Endothelial cell of umbilical vein (primary cell): ENCODE measurements around the gene LONP1. TPM values are rescaled to one million over a fixed set of nuclear protein-coding genes. Genes with fewer than 3 reads are reported as not detected.

ENCODE experiments used
- BruUV-seq: library from RNA; stranded (reverse); fragments of 400-500 nt; replicated peaks from 2 replicates; lab custom pipeline; 2021; lab: Mats Ljungman, UMichigan
- CTCF ChIA-PET: fragments of 300-600, 350-600 bp; sonication (Branson Sonifier 250); formaldehyde crosslinking; loops from one replicate; lab custom pipeline; 2021; ENCODE audit warnings: antibody characterized with exemption, inconsistent platforms; lab: Charles Lee
- POLR2A ChIA-PET: fragments of 300-600, 350-600 bp; sonication (Branson Sonifier 250); formaldehyde crosslinking; loops from one replicate; lab custom pipeline; 2021; ENCODE audit warnings: antibody characterized with exemption, inconsistent platforms; lab: Charles Lee
- DNase-seq: peaks from one replicate; pipeline ENCODE4 v3.0.0-alpha.2; 2011; ENCODE audit warnings: low read depth, low spot score
- FAIRE-seq: peaks from 2 replicates; lab custom pipeline; 2011; peaks lifted over from hg19 to GRCh38; lab: Jason Lieb, UNC
- H2AFZ ChIP-seq: 2 replicates; pipeline ENCODE4 v1.6.0; 2012; ENCODE audit warnings: low read depth, low read length, control low read depth, inconsistent platforms
- H3K27ac ChIP-seq: 2 replicates; pipeline ENCODE4 v1.5.1; 2011; ENCODE audit warnings: low read depth, mild to moderate bottlenecking, control low read depth, low read length, moderate library complexity; ENCODE audit not compliant: insufficient read depth
- H3K27me3 ChIP-seq, 2 experiments: 2 replicates each; pipeline versions ENCODE4 v1.6.0 to v1.6.1; 2011; ENCODE audit warnings: low read length in 2 of 2, mixed read lengths in 1 of 2; ENCODE audit not compliant: control insufficient read depth in 2 of 2, insufficient read depth in 2 of 2
- H3K36me3 ChIP-seq, 2 experiments: 2 replicates in 1 of 2; 3 replicates in 1 of 2; pipeline ENCODE4 v1.5.1; 2011; ENCODE audit warnings: low read length in 2 of 2, mild to moderate bottlenecking in 1 of 2, moderate library complexity in 1 of 2; ENCODE audit not compliant: control insufficient read depth in 2 of 2, insufficient read depth in 2 of 2; ENCODE audit errors: extremely low read depth in 1 of 2
- H3K4me1 ChIP-seq: 3 replicates; pipeline ENCODE4 v1.5.1; 2011; ENCODE audit warnings: mild to moderate bottlenecking, low read length; ENCODE audit not compliant: control insufficient read depth, insufficient read depth; ENCODE audit errors: extremely low read depth
- H3K4me2 ChIP-seq: 2 replicates; pipeline ENCODE4 v1.6.1; 2011; ENCODE audit warnings: low read length, control low read depth, mixed read lengths; ENCODE audit not compliant: insufficient read depth
- H3K4me3 ChIP-seq, 3 experiments: fragments of 200-600 bp in 1 of 3; sonication (generic), shearing (Covaris generic) in 1 of 3; replicated peaks in 1 of 3; 2 replicates each; pipeline ENCODE4 v1.5.1; 2011 to 2016; ENCODE audit warnings: control low read depth in 3 of 3, low read length in 3 of 3, mild to moderate bottlenecking in 2 of 3, inconsistent platforms in 1 of 3, low read depth in 1 of 3, moderate library complexity in 1 of 3; ENCODE audit not compliant: insufficient read depth in 1 of 3
- H3K79me2 ChIP-seq: 2 replicates; pipeline ENCODE4 v1.6.0; 2012; ENCODE audit warnings: low read length, inconsistent platforms; ENCODE audit not compliant: control insufficient read depth, insufficient read depth
- H3K9ac ChIP-seq: replicated peaks from 2 replicates; pipeline ENCODE3; 2011; ENCODE audit warnings: low read length, control low read depth; ENCODE audit not compliant: insufficient read depth; ENCODE audit errors: extremely low read depth
- H3K9me1 ChIP-seq: replicated peaks from 3 replicates; pipeline ENCODE4 v1.6.0; 2011; ENCODE audit warnings: mild to moderate bottlenecking, low read length; ENCODE audit not compliant: control insufficient read depth, insufficient read depth; ENCODE audit errors: extremely low read depth
- H3K9me3 ChIP-seq: replicated peaks from 2 replicates; pipeline ENCODE4 v1.5.1; 2012; ENCODE audit warnings: low read length, inconsistent platforms; ENCODE audit not compliant: control insufficient read depth, insufficient read depth
- H4K20me1 ChIP-seq: replicated peaks from 2 replicates; pipeline ENCODE3; 2011; ENCODE audit warnings: mild to moderate bottlenecking, low read length; ENCODE audit not compliant: control insufficient read depth, insufficient read depth; ENCODE audit errors: extremely low read depth
- CTCF ChIP-seq, 2 donors: IDR thresholded peaks; 1 replicate in 1 of 2; 2 replicates in 1 of 2; pipeline ENCODE4 v1.5.1; 2011; ENCODE audit warnings: low read length in 2 of 2, mild to moderate bottlenecking in 2 of 2, moderate library complexity in 2 of 2, control low read depth in 1 of 2, inconsistent platforms in 1 of 2, low read depth in 1 of 2; ENCODE audit not compliant: insufficient read depth in 1 of 2; ENCODE audit errors: extremely low read depth in 1 of 2
- EZH2 ChIP-seq: IDR thresholded peaks from 2 replicates; pipeline ENCODE4 v1.6.1; 2012; ENCODE audit warnings: borderline replicate concordance, low read depth, mild to moderate bottlenecking, moderate library complexity, low read length, inconsistent platforms; ENCODE audit not compliant: severe bottlenecking
- FOS ChIP-seq: IDR thresholded peaks from 2 replicates; pipeline ENCODE4 v1.6.1; 2011; ENCODE audit warnings: mild to moderate bottlenecking, low read length, moderate library complexity, borderline replicate concordance; ENCODE audit not compliant: insufficient read depth
- GATA2 ChIP-seq: IDR thresholded peaks from 2 replicates; pipeline ENCODE4 v1.7.0; 2011; ENCODE audit warnings: low read depth, mild to moderate bottlenecking, moderate library complexity, mixed read lengths, low read length; ENCODE audit not compliant: insufficient read length, insufficient read depth
- JUN ChIP-seq: IDR thresholded peaks from 2 replicates; pipeline ENCODE4 v1.6.1; 2011; ENCODE audit warnings: borderline replicate concordance, low read depth; ENCODE audit not compliant: insufficient read length, insufficient read depth
- POLR2A ChIP-seq: IDR thresholded peaks from 2 replicates; pipeline ENCODE4 v1.6.1; 2012; ENCODE audit warnings: low read depth, mild to moderate bottlenecking, control low read depth, low read length
- POLR2AphosphoS5 ChIP-seq: IDR thresholded peaks from 2 replicates; pipeline ENCODE4 v1.6.1; 2012; ENCODE audit warnings: low read depth, mild to moderate bottlenecking, control low read depth, low read length, moderate library complexity; ENCODE audit not compliant: insufficient read depth
- dilution Hi-C: fragments of 300-500 bp; cut with MboI; formaldehyde crosslinking; loops from one replicate; pipeline ENCODE4 v1.15.0; 2019; ENCODE audit warnings: low sequenced_read_pairs; ENCODE audit not compliant: extremely low pct_ligation_motif_present
- intact Hi-C: fragments of 100-400 bp; cut with micrococcal nuclease; formaldehyde crosslinking; loops from one replicate; pipeline ENCODE4 v1.10.0; 2022
- polyA plus RNA-seq, 4 experiments: library from polyadenylated mRNA; depleted of rRNA in 3 of 4; stranded (reverse) in 3 of 4; unstranded in 1 of 4; fragments of >200 nt; gene quantifications; 2 replicates each; pipeline versions ENCODE4 v1.2.1 to v1.2.3, GENCODE V29; 2011 to 2012; ENCODE audit warnings: missing spikeins in 1 of 4
- total RNA-seq: library from RNA; stranded (reverse); gene quantifications from 2 replicates; pipeline ENCODE4 v1.2.3, GENCODE V29; 2021

Gene LONP1
- total and polyA plus RNA-seq, 2 donors (not counting 3 experiments of a cell fraction or from before 2014, with no cell fraction given): 70.0 to 95.7 TPM

GRCh38 chr19:5706876-5707573 is 12.9 kb downstream of the LONP1 start:
- FAIRE-seq (no peak), DNase-seq (no peak)
- TF ChIP-seq EZH2 (no peak), POLR2A (no peak), FOS (no peak), POLR2AphosphoS5 (peak; percentile 18), CTCF (IDR thresholded peaks at IDR 0.05; ENCODE audit: extremely low read depth in 1 of 2, insufficient read depth in 1 of 2, low read depth in 1 of 2, low read length in 2 of 2) (no peak), GATA2 (no peak), JUN (no peak)
- dilution Hi-C loops: no loop called here
- Histone ChIP-seq H3K4me2 (no peak overlapping the region), H4K20me1 (no peaks in the 10 kb centered on the region), H3K4me1 (peaks cover 2% of the 10 kb centered on the region), H3K9me3 (no peaks in the 10 kb centered on the region), H3K27me3 (no peaks in the 10 kb centered on the region), H3K9me1 (no peaks in the 10 kb centered on the region), H3K27ac (no peak overlapping the region), H3K9ac (no peak overlapping the region), H3K79me2 (no peaks in the 10 kb centered on the region), H2AFZ (no peak overlapping the region), H3K4me3 (no peak overlapping the region), H3K36me3 (peaks cover 14 to 48% of the 10 kb centered on the region in 2 experiments)
- ChIA-PET POLR2A (interaction anchor here (1.0 to 2.5 kb wide), 2 partner anchors 13 to 16 kb away, joined by 3 to 6 read pairs; partner anchors contain the start of genes CATSPERD and LONP1), CTCF (interaction anchor here (0.7 to 0.9 kb wide), 3 partner anchors 13 to 17 kb away, joined by 3 read pairs; partner anchors contain the start of genes CATSPERD, LONP1 and RPL36)
- intact Hi-C loops: no loop called here
- no TSS peak for BruUV-seq
